Activated naive CD8-positive, alpha-beta T cell (primary cell): ENCODE data around the gene PLCZ1.

ENCODE experiments used
- H3K27ac Mint-ChIP-seq: one replicate; pipeline ENCODE4 v1.8.0; 2021; ENCODE audit warnings: mixed read lengths
- H3K27me3 Mint-ChIP-seq: one replicate; pipeline ENCODE4 v1.8.0; 2021; ENCODE audit warnings: mixed read lengths
- H3K36me3 Mint-ChIP-seq: one replicate; pipeline ENCODE4 v1.8.0; 2021; ENCODE audit warnings: mixed read lengths
- H3K4me1 Mint-ChIP-seq: one replicate; pipeline ENCODE4 v1.8.0; 2021; ENCODE audit warnings: low read depth, mixed read lengths
- H3K4me3 Mint-ChIP-seq: one replicate; pipeline ENCODE4 v1.8.0; 2021; ENCODE audit warnings: mild to moderate bottlenecking, mixed read lengths
- H3K9me3 Mint-ChIP-seq: one replicate; pipeline ENCODE4 v1.8.0; 2021; ENCODE audit warnings: low read depth, mixed read lengths

The PLCZ1 gene

GRCh38 chr12:18676996-18677588 lies 60.7 kb downstream of the PLCZ1 start:
- Mint-ChIP-seq H3K27ac (no peak overlapping the region), H3K4me3 (no peak overlapping the region), H3K9me3 (peaks cover 12% of the 10 kb centered on the region), H3K36me3 (no peaks in the 10 kb centered on the region), H3K27me3 (no peaks in the 10 kb centered on the region), H3K4me1 (no peaks in the 10 kb centered on the region)

GRCh38 chr12:18676141-18676540 lies 61.7 kb downstream of the PLCZ1 start:
- no peaks in the 10 kb centered on the region for H3K4me1 Mint-ChIP-seq
- H3K27me3 Mint-ChIP-seq, result no peaks in the 10 kb centered on the region
- H3K4me3 Mint-ChIP-seq, result no peak overlapping the region
- H3K27ac Mint-ChIP-seq, result no peak overlapping the region
- no peaks in the 10 kb centered on the region for H3K36me3 Mint-ChIP-seq
- H3K9me3 Mint-ChIP-seq, result peaks cover 12% of the 10 kb centered on the region

DNA sequence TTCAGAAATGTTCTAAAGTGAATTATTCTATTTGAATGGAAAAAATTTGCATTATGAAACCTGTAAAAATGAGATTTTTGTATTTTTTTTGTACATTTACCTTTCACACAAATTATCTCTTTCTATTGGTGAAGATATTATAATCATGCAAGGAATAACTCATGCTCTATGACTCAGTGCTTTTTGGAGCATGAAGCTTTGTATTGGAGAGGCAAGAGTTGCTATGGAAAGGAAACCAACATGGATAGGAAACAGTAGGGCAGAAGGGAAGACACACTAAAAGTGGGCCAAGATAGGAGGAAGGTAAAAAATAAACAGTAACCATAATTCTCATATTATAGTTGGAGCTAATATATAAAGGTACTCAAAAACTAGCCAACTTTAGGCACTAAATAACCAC lies 79.0 kb downstream of the PLCZ1 start:
- no peak overlapping the region for H3K27ac Mint-ChIP-seq

DNA sequence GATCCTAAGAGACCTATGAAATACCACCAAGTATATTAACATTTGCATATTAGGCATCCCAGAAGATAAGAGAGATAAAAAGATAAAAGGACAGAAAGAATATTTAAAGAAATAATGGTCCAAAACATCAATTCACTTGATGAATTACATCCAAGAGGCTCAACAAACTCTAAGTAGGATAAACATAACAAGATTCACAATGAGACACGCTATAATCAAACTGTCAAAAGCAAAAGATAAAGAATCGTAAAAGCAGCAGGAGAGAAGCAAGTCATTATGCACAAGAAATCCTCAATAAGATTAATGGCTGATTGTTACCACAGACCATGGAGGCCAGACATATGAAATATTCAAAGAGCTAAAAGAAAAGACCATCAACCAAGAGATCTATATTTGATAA lies 79.6 kb downstream of the PLCZ1 start:
- Mint-ChIP-seq H3K36me3 (no peaks in the 10 kb centered on the region), H3K27me3 (no peaks in the 10 kb centered on the region), H3K4me1 (no peaks in the 10 kb centered on the region), H3K4me3 (no peak overlapping the region), H3K9me3 (peaks cover 31% of the 10 kb centered on the region), H3K27ac (no peak overlapping the region)

More for the DNA sequence above, 79.0 kb downstream of the PLCZ1 start:
- no peak overlapping the region for H3K4me3 Mint-ChIP-seq
- H3K36me3 Mint-ChIP-seq, result no peaks in the 10 kb centered on the region
- no peaks in the 10 kb centered on the region for H3K27me3 Mint-ChIP-seq
- H3K9me3 Mint-ChIP-seq, result peaks cover 30% of the 10 kb centered on the region
- H3K4me1 Mint-ChIP-seq, result no peaks in the 10 kb centered on the region

GRCh38 chr12:18655351-18655750 lies 82.5 kb downstream of the PLCZ1 start:
- Mint-ChIP-seq H3K36me3 (no peaks in the 10 kb centered on the region), H3K9me3 (peaks cover 20% of the 10 kb centered on the region), H3K4me3 (no peak overlapping the region), H3K4me1 (no peaks in the 10 kb centered on the region), H3K27ac (no peak overlapping the region), H3K27me3 (no peaks in the 10 kb centered on the region)

GRCh38 chr12:18653465-18653864 lies 84.3 kb downstream of the PLCZ1 start:
- Mint-ChIP-seq H3K4me1 (no peaks in the 10 kb centered on the region), H3K9me3 (peaks cover 18% of the 10 kb centered on the region), H3K27ac (no peak overlapping the region), H3K27me3 (no peaks in the 10 kb centered on the region), H3K4me3 (no peak overlapping the region), H3K36me3 (no peaks in the 10 kb centered on the region)

- Mint-ChIP-seq H3K4me3 (no peak overlapping the region), H3K27ac (no peak overlapping the region), H3K36me3 (no peaks in the 10 kb centered on the region), H3K4me1 (no peaks in the 10 kb centered on the region), H3K9me3 (peaks cover 18% of the 10 kb centered on the region), H3K27me3 (no peaks in the 10 kb centered on the region)
Observed at GRCh38 chr12:18652596-18652995, 85.2 kb downstream of the PLCZ1 start.

- H3K36me3 Mint-ChIP-seq, result no peaks in the 10 kb centered on the region
- no peak overlapping the region for H3K4me3 Mint-ChIP-seq
- H3K27me3 Mint-ChIP-seq, result no peaks in the 10 kb centered on the region
- no peaks in the 10 kb centered on the region for H3K4me1 Mint-ChIP-seq
- H3K27ac Mint-ChIP-seq, result no peak overlapping the region
- H3K9me3 Mint-ChIP-seq, result peaks cover 10% of the 10 kb centered on the region
Observed at GRCh38 chr12:18651525-18651924, 86.3 kb downstream of the PLCZ1 start.

- Mint-ChIP-seq H3K4me3 (no peak overlapping the region), H3K36me3 (no peaks in the 10 kb centered on the region)
Observed at GRCh38 chr12:18646286-18646890, 91.4 kb downstream of the PLCZ1 start.

DNA sequence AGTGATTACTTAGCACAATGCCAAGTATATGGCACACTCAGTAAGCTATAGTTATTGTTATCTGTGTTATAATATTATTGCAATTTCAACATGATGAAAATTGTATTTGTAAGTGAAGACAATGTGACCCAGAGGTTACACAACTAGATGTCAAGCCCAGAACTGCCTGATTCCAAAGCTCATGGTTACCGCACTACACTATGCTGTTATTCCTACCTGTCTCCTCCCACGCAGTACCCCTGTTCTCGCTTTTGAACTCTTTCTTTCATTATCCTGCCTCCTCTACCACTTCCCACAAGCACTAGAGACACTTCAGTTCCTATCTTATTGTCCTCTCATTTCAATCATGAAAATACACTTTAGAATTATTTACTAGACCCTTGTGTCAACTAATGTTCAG lies 93.2 kb downstream of the PLCZ1 start:
- no peak overlapping the region for H3K4me3 Mint-ChIP-seq
- no peaks in the 10 kb centered on the region for H3K36me3 Mint-ChIP-seq
- H3K27me3 Mint-ChIP-seq, result no peaks in the 10 kb centered on the region
- H3K27ac Mint-ChIP-seq, result no peak overlapping the region
- H3K9me3 Mint-ChIP-seq, result peaks cover 14% of the 10 kb centered on the region
- no peaks in the 10 kb centered on the region for H3K4me1 Mint-ChIP-seq

More at GRCh38 chr12:18646286-18646890, 91.4 kb downstream of the PLCZ1 start:
- Mint-ChIP-seq H3K27me3 (no peaks in the 10 kb centered on the region), H3K4me1 (no peaks in the 10 kb centered on the region), H3K9me3 (peaks cover 9% of the 10 kb centered on the region), H3K27ac (no peak overlapping the region)

- H3K4me3 Mint-ChIP-seq, result no peak overlapping the region
- no peaks in the 10 kb centered on the region for H3K36me3 Mint-ChIP-seq
- peaks cover 14% of the 10 kb centered on the region for H3K9me3 Mint-ChIP-seq
- no peaks in the 10 kb centered on the region for H3K4me1 Mint-ChIP-seq
- no peaks in the 10 kb centered on the region for H3K27me3 Mint-ChIP-seq
- no peak overlapping the region for H3K27ac Mint-ChIP-seq
Observed at GRCh38 chr12:18643681-18644080, 94.1 kb downstream of the PLCZ1 start.

DNA sequence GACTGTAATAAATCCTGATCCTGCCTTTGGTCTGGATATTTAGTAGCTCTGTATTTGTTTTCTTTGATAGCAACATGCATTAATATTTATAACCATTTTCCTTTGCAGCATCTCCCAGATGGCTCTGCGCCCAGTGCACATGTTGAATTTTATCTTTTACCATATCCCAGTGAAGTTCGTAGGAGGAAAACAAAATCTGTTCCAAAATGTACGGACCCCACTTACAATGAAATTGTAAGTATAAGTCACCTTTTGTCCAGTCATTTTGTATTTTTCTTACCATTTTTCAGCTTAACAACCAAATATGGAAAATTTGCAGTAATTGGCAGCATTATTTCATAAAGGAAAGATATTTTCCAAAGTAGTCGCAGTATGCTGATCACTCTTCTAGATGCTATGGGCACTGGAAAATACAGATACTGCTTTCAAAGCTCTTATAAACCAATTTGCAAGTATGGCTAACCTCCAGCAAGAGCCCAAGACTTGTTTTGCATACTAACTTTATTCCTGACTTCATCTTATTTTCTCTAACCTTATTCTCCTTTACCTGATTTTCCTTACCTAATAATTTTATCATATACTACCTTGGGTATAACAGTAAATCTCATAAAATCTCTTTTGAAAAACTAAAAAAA lies 97.4 kb downstream of the PLCZ1 start:
- Mint-ChIP-seq H3K4me3 (no peak overlapping the region), H3K27me3 (no peaks in the 10 kb centered on the region), H3K4me1 (no peaks in the 10 kb centered on the region), H3K36me3 (no peaks in the 10 kb centered on the region), H3K27ac (no peak overlapping the region), H3K9me3 (peaks cover 14% of the 10 kb centered on the region)

GRCh38 chr12:18634382-18634781 lies 103.4 kb downstream of the PLCZ1 start:
- Mint-ChIP-seq H3K27me3 (no peaks in the 10 kb centered on the region), H3K27ac (no peak overlapping the region), H3K4me3 (no peak overlapping the region), H3K9me3 (peaks cover 4% of the 10 kb centered on the region), H3K36me3 (no peaks in the 10 kb centered on the region), H3K4me1 (no peaks in the 10 kb centered on the region)
